BJ (cell line): Measurements from ENCODE around the gene HEXIM1. TPM values are rescaled to one million over a fixed set of nuclear protein-coding genes. Genes with fewer than 3 reads are reported as not detected.
A peak's percentile ranks its signal among the peaks of the same experiment; 100 is the strongest.

ENCODE experiments used
- CTCF ChIA-PET: fragments of 350-600 bp; formaldehyde crosslinking; extraction: SDS; loops from one replicate; lab custom pipeline; 2021; ENCODE audit warnings: antibody characterized with exemption, inconsistent platforms; lab: Yijun Ruan, JAX
- POLR2A ChIA-PET: fragments of 300-600 bp; sonication (Branson Sonifier 250); formaldehyde crosslinking; extraction: SDS; loops from one replicate; lab custom pipeline; 2021; ENCODE audit warnings: antibody characterized with exemption; lab: Charles Lee
- DNase-seq: peaks from one replicate; pipeline ENCODE4 v3.0.0-alpha.2; 2011; ENCODE audit warnings: low read depth
- H3K27me3 ChIP-seq: 2 replicates; pipeline ENCODE4 v1.6.0; 2011; ENCODE audit warnings: low read length; ENCODE audit not compliant: control insufficient read depth, insufficient read depth
- H3K36me3 ChIP-seq: 2 replicates; pipeline ENCODE4 v1.5.1; 2011; ENCODE audit warnings: low read length; ENCODE audit not compliant: control insufficient read depth, insufficient read depth
- H3K4me3 ChIP-seq: 2 replicates; pipeline ENCODE4 v1.5.1; 2011; ENCODE audit warnings: low read depth, mild to moderate bottlenecking, control low read depth, low read length
- CTCF ChIP-seq: IDR thresholded peaks from 2 replicates; pipeline ENCODE4 v1.5.1; 2011; ENCODE audit warnings: low read depth, mild to moderate bottlenecking, control low read depth, inconsistent platforms, low read length, moderate library complexity; ENCODE audit not compliant: insufficient read depth
- polyA plus RNA-seq: library from polyadenylated mRNA; depleted of rRNA; stranded (reverse); fragments of >200 nt; gene quantifications from 2 replicates; pipeline ENCODE4 v1.2.3, GENCODE V29; 2011

HEXIM1 gene
- polyA plus RNA-seq, 1 experiment, result 16.0 TPM

GRCh38 chr17:45150911-45151809 lies 2.9 kb downstream of the HEXIM1 start:
- ChIA-PET CTCF (interaction anchor here (0.9 to 8.4 kb wide), 10 partner anchors 10 to 161 kb away, joined by 3 to 210 read pairs (median 14); partner anchors contain the start of genes ACBD4, HEXIM2 and PLCD3), POLR2A (interaction anchor here (0.7 to 5.2 kb wide), 4 partner anchors 10 to 85 kb away, joined by 3 to 66 read pairs (median 4); partner anchors contain the start of gene HEXIM2)
- Histone ChIP-seq H3K27me3 (no peaks in the 10 kb centered on the region), H3K36me3 (no peaks in the 10 kb centered on the region; the same call in 1 of the 2 replicates), H3K4me3 (peak overlapping the region; percentile 91)
- no peak for TF ChIP-seq CTCF
- DNase-seq, result no peak

- no peaks in the 10 kb centered on the region for H3K27me3 ChIP-seq
- no peak for TF ChIP-seq CTCF
- no peak overlapping the region for H3K4me3 ChIP-seq
- DNase-seq, result no peak
- POLR2A ChIA-PET, result interaction anchor here (1.0 kb wide), 1 partner anchor 18 kb away, joined by 16 read pairs; no protein-coding TSS in a partner anchor
- CTCF ChIA-PET, result interaction anchor here (0.7 to 2.9 kb wide), 4 partner anchors 20 to 80 kb away, joined by 3 to 17 read pairs (median 8); partner anchors contain the start of gene ACBD4
- H3K36me3 ChIP-seq, result no peaks in the 10 kb centered on the region
Observed at GRCh38 chr17:45155029-45155428, 6.8 kb downstream of the HEXIM1 start.

DNA sequence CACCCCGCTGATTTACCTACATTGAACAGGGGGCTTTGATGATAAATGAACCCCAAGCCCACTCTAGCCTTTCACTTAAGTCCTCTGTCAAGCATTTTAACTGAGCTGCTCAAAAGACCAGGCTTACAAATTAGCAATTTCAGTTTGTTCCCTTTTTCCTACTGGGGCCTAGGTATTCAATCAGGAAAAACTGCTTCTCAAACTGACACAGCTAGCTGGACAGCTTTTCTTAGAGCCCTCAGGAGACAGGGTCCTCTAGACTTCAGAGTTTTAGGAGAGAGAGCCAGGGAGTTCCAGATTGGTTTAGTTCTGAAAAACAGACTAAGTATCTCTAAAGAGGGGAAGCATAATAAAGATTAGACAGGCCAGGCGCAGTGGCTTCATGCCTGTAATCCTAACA lies 7.2 kb downstream of the HEXIM1 start:
- Histone ChIP-seq H3K36me3 (no peaks in the 10 kb centered on the region), H3K4me3 (no peak overlapping the region), H3K27me3 (no peaks in the 10 kb centered on the region)
- no peak for DNase-seq
- no peak for TF ChIP-seq CTCF
- ChIA-PET CTCF (interaction anchor here (0.7 to 2.9 kb wide), 5 partner anchors 12 to 80 kb away, joined by 3 to 17 read pairs (median 4); partner anchors contain the start of gene ACBD4), POLR2A (interaction anchor here (1.0 kb wide), 1 partner anchor 17 kb away, joined by 16 read pairs; no protein-coding TSS in a partner anchor)

GRCh38 chr17:45156242-45156641 lies 8.0 kb downstream of the HEXIM1 start:
- no peak for DNase-seq
- ChIA-PET CTCF (interaction anchor here (1.3 to 2.9 kb wide), 4 partner anchors 12 to 62 kb away, joined by 3 to 17 read pairs (median 9); partner anchors contain the start of gene ACBD4), POLR2A (no interaction called here)
- no peaks in the 10 kb centered on the region for H3K36me3 ChIP-seq
- H3K4me3 ChIP-seq, result no peak overlapping the region
- H3K27me3 ChIP-seq, result no peaks in the 10 kb centered on the region
- TF ChIP-seq CTCF, result no peak
